Mucosa of rectum (tissue), 2 donors: Measurements from ENCODE around the gene MAMDC4.
"Not testable (repeated sequence)": the region's sequence is repeated elsewhere in the genome, so short reads cannot be mapped to it uniquely, and the experiment has no call there.

Source experiments
- H3K27ac ChIP-seq, 2 donors: one replicate each; pipeline ENCODE4 v1.7.0; 2013; ENCODE audit warnings: inconsistent platforms in 2 of 2, low read depth in 2 of 2, low read length in 2 of 2
- H3K27me3 ChIP-seq, 2 donors: one replicate each; pipeline ENCODE4 v1.7.0; 2013; ENCODE audit warnings: low read length in 2 of 2; ENCODE audit not compliant: control insufficient read depth in 2 of 2, insufficient read depth in 2 of 2
- H3K36me3 ChIP-seq, 2 donors: one replicate each; pipeline ENCODE4 v1.7.0; 2013; ENCODE audit warnings: low read length in 2 of 2; ENCODE audit not compliant: control insufficient read depth in 2 of 2, insufficient read depth in 2 of 2
- H3K4me1 ChIP-seq, 2 donors: one replicate each; pipeline ENCODE4 v1.7.0; 2013; ENCODE audit warnings: low read length in 2 of 2, mild to moderate bottlenecking in 1 of 2; ENCODE audit not compliant: control insufficient read depth in 2 of 2, insufficient read depth in 2 of 2
- H3K4me3 ChIP-seq, 2 donors: one replicate each; pipeline ENCODE4 v1.7.0; 2013; ENCODE audit warnings: low read length in 2 of 2
- H3K9ac ChIP-seq, 2 donors: one replicate each; pipeline ENCODE4 v1.7.0; 2013; ENCODE audit warnings: low read length in 2 of 2, low read depth in 1 of 2, mild to moderate bottlenecking in 1 of 2
- H3K9me3 ChIP-seq, 2 donors: one replicate each; pipeline ENCODE4 v1.7.0; 2013; ENCODE audit warnings: low read length in 2 of 2; ENCODE audit not compliant: control insufficient read depth in 2 of 2
- donor health status: healthy.
- donor health status: Normal muscosa, but diverticular disease.

The MAMDC4 gene

DNA sequence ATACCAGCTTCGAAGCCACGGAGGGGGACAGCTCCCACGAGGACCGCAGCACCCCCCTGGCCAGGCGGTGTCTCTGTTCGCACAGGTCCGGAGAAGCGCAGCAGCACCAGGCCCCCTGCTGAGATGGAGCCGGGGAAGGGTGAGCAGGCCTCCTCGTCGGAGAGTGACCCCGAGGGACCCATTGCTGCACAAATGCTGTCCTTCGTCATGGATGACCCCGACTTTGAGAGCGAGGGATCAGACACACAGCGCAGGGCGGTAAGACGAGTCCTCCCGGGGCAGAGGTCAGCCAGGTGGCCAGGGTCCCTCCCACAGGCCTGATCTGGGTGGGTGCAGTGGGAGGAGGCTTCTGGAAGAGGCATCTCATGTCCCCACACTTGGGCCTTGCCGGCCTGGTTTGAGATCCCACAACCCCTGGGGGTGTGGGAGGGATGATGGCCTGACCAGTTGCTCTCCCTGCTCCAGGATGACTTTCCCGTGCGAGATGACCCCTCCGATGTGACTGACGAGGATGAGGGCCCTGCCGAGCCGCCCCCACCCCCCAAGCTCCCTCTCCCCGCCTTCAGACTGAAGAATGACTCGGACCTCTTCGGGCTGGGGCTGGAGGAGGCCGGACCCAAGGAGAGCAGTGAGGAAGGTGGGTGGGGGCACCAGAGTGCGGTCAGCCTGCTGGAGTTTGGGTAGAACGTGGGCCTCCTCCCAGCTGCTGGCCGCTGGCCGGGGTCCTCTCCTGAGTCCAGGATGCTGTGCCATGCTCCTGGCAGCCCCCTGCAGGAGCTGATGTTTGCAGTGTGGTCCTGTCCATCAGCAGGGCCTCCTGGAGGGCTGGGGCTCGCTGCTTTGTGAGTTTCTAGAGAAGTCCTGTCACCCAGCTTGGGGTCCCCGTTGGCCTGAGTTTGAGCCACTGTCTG lies 12.7 kb upstream of the MAMDC4 start:
- Histone ChIP-seq H3K27me3 (no peaks in the 10 kb centered on the region), H3K9ac (no peak overlapping the region), H3K4me1 (peaks cover 31 to 34% of the 10 kb centered on the region in 2 donors), H3K4me3 (no peak overlapping the region), H3K9me3 (no peaks in the 10 kb centered on the region), H3K27ac (peak overlapping the region in 1 of 2 donors; percentile 86), H3K36me3 (peaks cover 6 to 10% of the 10 kb centered on the region in 2 donors)

- Histone ChIP-seq H3K9ac (peak overlapping the region; percentile 6 to 57), H3K27me3 (no peaks in the 10 kb centered on the region), H3K36me3 (peaks cover 3 to 8% of the 10 kb centered on the region in 2 donors), H3K4me1 (peaks cover 31 to 34% of the 10 kb centered on the region in 2 donors), H3K9me3 (no peaks in the 10 kb centered on the region), H3K4me3 (no peak overlapping the region), H3K27ac (peak overlapping the region; percentile 86)
Observed at GRCh38 chr9:136840140-136840876, 11.8 kb upstream of the MAMDC4 start.

DNA sequence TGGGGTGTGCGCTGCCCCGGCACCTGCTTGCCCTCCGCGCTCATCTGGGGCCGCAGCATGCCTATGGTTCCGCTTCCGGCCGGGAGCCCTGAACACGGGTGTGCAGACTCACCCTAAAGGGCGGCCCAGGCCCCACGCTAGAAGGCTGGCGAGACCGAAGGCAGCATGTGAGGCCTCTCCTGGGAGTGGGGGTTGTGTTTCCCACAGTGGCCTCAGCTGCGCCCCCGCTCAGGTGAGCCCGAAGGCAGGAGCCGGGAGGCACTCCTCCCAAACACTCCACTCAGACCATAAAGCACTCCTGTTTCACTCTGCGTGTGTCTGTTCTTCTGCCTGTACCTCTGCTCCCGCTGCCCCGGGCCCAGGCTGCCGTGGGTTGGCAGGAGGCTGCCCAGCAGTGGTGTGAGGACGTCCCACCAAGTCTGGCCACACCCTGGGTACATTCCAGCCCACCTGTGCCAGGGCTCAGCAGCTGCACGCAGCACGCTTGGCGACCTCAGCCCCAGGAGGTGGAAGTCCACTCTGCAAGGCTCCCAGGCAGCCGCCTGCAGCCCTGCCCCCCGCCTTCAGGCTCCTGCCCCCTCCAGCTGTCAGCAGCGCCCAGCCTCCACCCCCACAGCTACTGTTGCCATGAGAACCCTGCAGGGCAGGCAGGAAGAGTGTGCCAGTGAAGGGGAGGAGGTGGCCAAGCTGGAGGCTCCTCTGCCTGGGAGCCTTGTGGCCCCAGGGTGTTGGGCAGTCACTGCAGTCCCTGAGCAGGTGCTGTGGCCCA lies 11.1 kb upstream of the MAMDC4 start:
- Histone ChIP-seq H3K9me3 (no peaks in the 10 kb centered on the region), H3K27ac (peak overlapping the region; percentile 86), H3K4me3 (peak overlapping the region in 1 of 2 donors; percentile 2), H3K9ac (peak overlapping the region; percentile 6 to 70), H3K36me3 (peaks cover 3 to 8% of the 10 kb centered on the region in 2 donors), H3K27me3 (no peaks in the 10 kb centered on the region), H3K4me1 (peaks cover 31 to 34% of the 10 kb centered on the region in 2 donors)

DNA sequence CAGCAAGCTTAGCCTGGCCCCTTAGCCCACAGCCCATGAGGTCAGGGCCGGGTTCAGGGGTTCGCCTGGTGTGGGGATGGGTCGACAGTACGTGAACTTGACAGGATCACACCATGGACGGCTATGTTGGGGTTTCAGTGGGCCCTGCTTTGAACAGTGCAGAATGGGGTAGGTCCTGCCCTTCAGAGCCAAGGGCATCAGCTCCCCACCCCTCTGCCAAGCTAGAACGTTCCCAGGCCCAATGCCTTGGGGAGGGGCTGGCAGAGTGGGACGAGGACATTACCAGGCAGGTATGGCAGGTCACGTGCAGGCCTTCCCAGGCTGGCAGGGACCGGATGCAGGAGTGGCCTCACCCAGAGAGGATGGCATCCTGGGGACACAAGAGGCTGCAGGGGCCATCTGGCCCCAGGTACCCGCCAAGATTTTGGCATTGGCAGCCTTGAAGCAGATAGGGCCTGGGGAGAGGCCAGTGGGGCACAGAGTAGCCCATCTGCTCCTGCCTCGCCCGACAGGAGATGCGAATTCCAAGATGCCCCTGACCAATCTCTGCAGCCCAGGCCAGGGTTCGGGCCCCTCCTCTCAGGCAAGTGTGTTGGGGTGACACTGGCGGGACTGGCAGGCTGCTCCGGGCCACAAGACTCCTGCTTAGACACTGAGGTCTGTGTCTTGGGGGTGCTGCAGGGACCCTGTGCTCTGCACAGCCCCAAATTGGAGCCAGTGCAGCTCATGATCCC lies 10.3 kb upstream of the MAMDC4 start:
- Histone ChIP-seq H3K4me1 (peaks cover 34 to 36% of the 10 kb centered on the region in 2 donors), H3K27ac (peak overlapping the region; percentile 86), H3K4me3 (peak overlapping the region; percentile 64 to 68), H3K9ac (peak overlapping the region in 1 of 2 donors; percentile 70)
- H3K9me3 ChIP-seq, H3K27me3 ChIP-seq, H3K36me3 ChIP-seq: not testable (repeated sequence)

DNA sequence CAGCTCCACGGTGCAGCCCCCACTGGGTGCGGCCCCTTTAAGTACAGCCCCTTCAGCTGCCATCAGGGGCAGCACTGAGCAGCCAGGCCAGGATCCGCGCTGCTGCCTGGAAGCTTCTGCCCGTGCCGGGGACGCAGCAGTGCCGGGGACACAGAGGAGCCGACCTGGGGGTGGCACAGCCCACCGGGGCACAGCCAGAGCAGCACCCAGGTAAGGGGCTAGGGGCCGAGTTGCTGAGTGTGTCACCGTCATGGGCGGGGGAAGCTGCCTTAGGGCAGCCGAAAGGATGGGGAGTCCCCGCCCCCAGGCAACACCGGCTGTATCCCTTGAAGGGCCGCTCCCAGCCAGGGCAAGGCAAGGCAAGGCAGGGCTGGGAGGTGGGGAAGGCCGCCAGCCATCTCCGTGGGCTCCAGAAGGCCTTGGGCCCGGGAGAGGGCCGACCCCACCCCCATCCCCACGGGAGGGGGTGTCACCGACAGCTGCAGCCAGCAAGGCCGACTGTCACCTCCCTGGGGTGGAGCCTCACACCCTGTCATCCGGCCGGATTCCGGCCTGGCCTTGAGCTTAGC lies 9.7 kb upstream of the MAMDC4 start, which contains the start of gene AJM1:
Gene AJM1 (plus strand): TSS at position 99 of the 569 bp plus-strand sequence. CDS start 1,937 bp downstream, outside the sequence.
- peaks cover 34 to 36% of the 10 kb centered on the region in 2 donors for H3K4me1 ChIP-seq
- H3K27me3 ChIP-seq, H3K9me3 ChIP-seq, H3K36me3 ChIP-seq: not testable (repeated sequence)
- H3K9ac ChIP-seq: peak within 1 kb of the TSS; percentile 24 to 70
- H3K4me3 ChIP-seq: peak within 1 kb of the TSS; percentile 64 to 68
- peak within 1 kb of the TSS; percentile 86 for H3K27ac ChIP-seq

- not testable (repeated sequence) for H3K9me3 ChIP-seq, H3K4me3 ChIP-seq, H3K36me3 ChIP-seq, H3K27me3 ChIP-seq
- H3K4me1 ChIP-seq: peaks cover 34 to 42% of the 10 kb centered on the region in 2 donors
- peak overlapping the region; percentile 0 to 24 for H3K9ac ChIP-seq
- peak overlapping the region; percentile 30 to 86 for H3K27ac ChIP-seq
Observed at GRCh38 chr9:136843159-136843800, 8.9 kb upstream of the MAMDC4 start.

GRCh38 chr9:136843801-136844740 lies 8.1 kb upstream of the MAMDC4 start:
- H3K36me3 ChIP-seq, H3K9me3 ChIP-seq, H3K4me3 ChIP-seq, H3K9ac ChIP-seq, H3K27me3 ChIP-seq: not testable (repeated sequence)
- peaks cover 34 to 40% of the 10 kb centered on the region in 2 donors for H3K4me1 ChIP-seq
- H3K27ac ChIP-seq: peak overlapping the region in 1 of 2 donors; percentile 30

DNA sequence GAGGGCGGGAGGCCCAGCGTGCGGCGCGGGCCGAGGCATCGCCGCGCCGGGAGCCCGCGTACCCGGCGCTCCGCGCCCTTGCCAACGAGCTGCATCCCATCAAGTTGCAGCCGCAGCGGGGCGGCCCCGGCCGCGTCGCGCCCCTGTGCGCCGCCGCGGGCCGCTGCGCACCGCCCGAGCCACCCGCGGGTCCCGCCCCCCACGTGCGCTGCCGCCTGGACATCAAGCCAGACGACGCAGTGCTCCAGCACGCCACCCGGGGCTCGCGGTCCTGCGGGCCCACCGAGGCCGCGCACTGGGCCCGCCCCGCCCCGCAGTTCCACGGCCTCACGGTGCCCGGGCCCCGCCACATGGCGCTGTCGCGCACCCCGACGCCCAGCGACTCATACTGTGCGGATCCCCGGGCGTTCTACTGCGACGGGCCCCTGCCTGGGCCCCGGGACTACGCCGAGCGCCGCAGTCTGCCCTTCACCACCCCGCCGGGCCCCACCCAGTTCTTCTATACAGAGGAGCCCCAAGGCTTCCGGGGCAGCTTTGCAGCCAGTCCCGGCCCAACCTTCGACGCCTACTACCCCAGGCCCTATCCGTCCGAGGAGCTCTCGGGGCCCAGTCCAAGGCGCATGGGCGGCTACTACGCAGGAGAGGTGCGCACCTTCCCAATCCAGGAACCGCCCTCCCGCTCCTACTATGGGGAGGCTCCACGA lies 7.2 kb upstream of the MAMDC4 start:
- no peak overlapping the region for H3K27ac ChIP-seq
- H3K9ac ChIP-seq: no peak overlapping the region
- H3K9me3 ChIP-seq: no peaks in the 10 kb centered on the region
- H3K4me1 ChIP-seq: peaks cover 36 to 42% of the 10 kb centered on the region in 2 donors
- no peak overlapping the region for H3K4me3 ChIP-seq
- H3K27me3 ChIP-seq: peaks cover 0 to 3% of the 10 kb centered on the region in 2 donors
- no peaks in the 10 kb centered on the region for H3K36me3 ChIP-seq
